Raji (cell line): ENCODE measurements around the gene UBE2U.

Experiments
- POLR2A ChIP-seq: IDR thresholded peaks from 2 replicates; pipeline ENCODE4 v1.6.1; 2011; ENCODE audit warnings: low read depth, low read length, control low read depth; ENCODE audit not compliant: insufficient read depth

Gene UBE2U

DNA sequence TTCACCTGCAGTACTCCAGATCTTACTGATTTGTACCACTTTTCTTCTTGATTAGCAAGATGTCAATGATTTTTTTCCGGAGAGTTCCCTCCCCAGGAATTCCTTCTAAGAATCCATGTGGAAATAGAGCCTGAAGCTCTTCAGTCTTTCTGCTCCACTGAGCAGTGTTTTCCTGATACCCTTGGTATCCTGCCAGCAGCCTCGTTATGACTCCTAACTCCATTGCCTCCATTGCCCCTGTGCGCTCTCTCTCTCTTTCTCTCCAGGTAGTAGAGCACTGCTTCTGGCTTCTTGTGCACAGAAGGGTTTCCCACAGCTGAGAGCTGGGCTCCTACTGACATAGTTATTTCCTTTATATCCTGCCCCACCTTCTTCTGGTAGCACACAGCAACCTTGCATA, 12.2 kb downstream of the UBE2U start:
- TF ChIP-seq POLR2A, result no peak

GRCh38 chr1:64220241-64220640, 16.8 kb downstream of the UBE2U start:
- no peak for TF ChIP-seq POLR2A

- TF ChIP-seq POLR2A, result no peak
Measured at GRCh38 chr1:64223329-64224151, 20.1 kb downstream of the UBE2U start.

GRCh38 chr1:64228167-64228957, 24.9 kb downstream of the UBE2U start:
- no peak for TF ChIP-seq POLR2A

DNA sequence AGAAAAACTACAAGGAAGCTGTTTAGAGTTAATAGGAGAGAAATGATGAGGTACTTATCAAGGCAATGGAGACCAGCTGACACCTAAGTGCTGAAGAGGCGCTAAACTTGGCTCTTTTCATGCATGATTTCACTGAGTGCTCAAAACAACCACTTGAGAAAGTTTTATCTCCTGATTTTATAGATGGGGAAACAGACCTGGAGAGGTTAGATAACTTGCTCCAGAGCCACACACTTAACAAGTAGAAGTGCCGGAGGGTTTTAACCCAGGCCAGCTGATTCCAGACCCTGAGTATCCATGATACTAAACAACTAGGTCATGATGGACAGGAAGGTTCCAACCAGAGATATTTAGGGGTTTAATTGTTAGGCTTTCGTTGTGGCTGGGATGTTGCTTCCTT, 25.9 kb downstream of the UBE2U start:
- no peak for TF ChIP-seq POLR2A

- TF ChIP-seq POLR2A, result no peak
Measured at GRCh38 chr1:64231153-64231552, 27.7 kb downstream of the UBE2U start.

GRCh38 chr1:64231654-64232053, 28.2 kb downstream of the UBE2U start:
- TF ChIP-seq POLR2A, result no peak

DNA sequence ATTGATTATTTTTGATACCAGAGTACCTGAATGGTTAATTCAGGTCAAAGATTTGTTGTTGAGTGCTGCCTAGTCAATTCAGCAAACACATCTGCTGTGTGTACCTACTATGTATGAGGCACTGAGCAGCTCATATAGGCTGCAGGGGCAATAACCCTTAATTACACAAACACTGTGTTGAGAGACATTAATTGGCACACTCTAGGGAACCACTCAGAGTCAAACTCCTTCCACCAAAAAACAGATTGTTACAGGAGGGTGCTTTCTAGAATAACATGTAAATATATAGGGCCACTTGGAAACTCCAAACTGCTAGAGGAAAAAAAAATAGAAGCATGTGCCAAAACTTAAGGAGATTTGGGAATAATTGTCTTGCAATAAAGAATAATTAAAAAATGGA, 31.3 kb downstream of the UBE2U start:
- TF ChIP-seq POLR2A, result no peak

- no peak for TF ChIP-seq POLR2A
Measured at GRCh38 chr1:64235181-64235580, 31.8 kb downstream of the UBE2U start.

DNA sequence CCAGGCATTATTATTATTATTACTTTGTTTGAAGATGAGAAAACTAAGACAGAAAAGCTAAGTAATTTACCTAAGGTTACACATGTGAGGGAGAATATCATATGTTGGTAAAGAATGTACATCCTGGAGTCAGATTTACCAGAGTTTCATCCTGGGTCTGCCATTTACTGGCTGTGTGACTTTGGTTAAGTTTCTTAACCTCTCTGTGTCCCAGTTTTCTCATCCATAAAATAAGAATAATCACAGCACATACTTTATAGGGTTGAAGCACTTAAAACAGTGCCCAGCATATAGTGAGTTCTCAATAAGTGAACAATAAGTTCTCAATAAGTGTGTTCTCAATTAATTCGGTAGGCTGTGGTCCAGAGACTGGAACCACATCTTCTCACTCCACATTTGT, 32.5 kb downstream of the UBE2U start:
- no peak for TF ChIP-seq POLR2A

- TF ChIP-seq POLR2A, result no peak
Measured at GRCh38 chr1:64236541-64236954, 33.1 kb downstream of the UBE2U start.

DNA sequence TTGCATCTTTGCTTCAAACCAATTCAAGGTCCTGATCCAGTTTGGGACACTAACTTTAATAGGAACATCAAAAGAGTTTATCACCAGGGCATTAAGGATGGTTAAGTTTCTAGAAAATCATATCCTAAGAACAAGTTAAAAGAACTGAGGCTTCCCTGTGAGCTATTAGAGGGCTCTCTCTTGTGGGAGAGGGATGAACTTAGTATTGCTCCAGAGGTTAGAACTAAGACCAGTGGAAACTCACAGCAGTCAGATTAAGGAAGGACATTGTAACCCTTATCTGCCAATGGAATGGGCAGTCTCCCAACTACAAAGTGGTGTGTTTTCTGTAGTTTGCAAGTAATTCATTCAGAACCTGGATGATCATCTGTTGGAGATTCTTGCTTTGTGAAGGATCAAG, 36.8 kb downstream of the UBE2U start:
- no peak for TF ChIP-seq POLR2A

GRCh38 chr1:64241069-64241468, 37.6 kb downstream of the UBE2U start:
- no peak for TF ChIP-seq POLR2A

GRCh38 chr1:64242895-64243756, 39.7 kb downstream of the UBE2U start:
- TF ChIP-seq POLR2A, result no peak

GRCh38 chr1:64243757-64244080, 40.3 kb downstream of the UBE2U start:
- TF ChIP-seq POLR2A, result no peak
